OCI-LY3 (cell line): ENCODE results near the gene PLCB4.

Experiments
- H2AFZ ChIP-seq: fragments of 200-600, 300-600 bp; shearing (Covaris generic); 2 replicates; pipeline ENCODE4 v1.6.0; 2014; ENCODE audit warnings: antibody characterized with exemption, low read depth, low read length
- H3K27ac ChIP-seq: fragments of 200-600, 300-600 bp; sonication (generic); 2 replicates; pipeline ENCODE4 v1.5.1; 2014; ENCODE audit warnings: mild to moderate bottlenecking, low read length, moderate library complexity, mixed read lengths
- H3K27me3 ChIP-seq: fragments of 200-600, 300-600 bp; sonication (generic); 2 replicates; pipeline ENCODE4 v1.6.1; 2014; ENCODE audit warnings: low read depth, low read length, mixed read lengths
- H3K36me3 ChIP-seq: fragments of 200-600, 300-600 bp; sonication (generic); replicated peaks from 2 replicates; pipeline ENCODE3; 2014; ENCODE audit warnings: low read depth, low read length, mixed read lengths
- H3K4me1 ChIP-seq: fragments of 300-600, 200-600 bp; sonication (generic); 2 replicates; pipeline ENCODE4 v1.6.1; 2014; ENCODE audit warnings: low read length, mixed read lengths
- H3K4me2 ChIP-seq: fragments of 200-600, 300-600 bp; sonication (generic); 2 replicates; pipeline ENCODE4 v1.6.1; 2014; ENCODE audit warnings: low read length, mixed read lengths
- H3K4me3 ChIP-seq: fragments of 300-600, 200-600 bp; sonication (generic); 2 replicates; pipeline ENCODE4 v1.5.1; 2014; ENCODE audit warnings: antibody characterized with exemption, mild to moderate bottlenecking, low read length, moderate library complexity
- H3K79me2 ChIP-seq: fragments of 300-600, 200-600 bp; shearing (Covaris generic); 2 replicates; pipeline ENCODE4 v1.6.1; 2014; ENCODE audit warnings: mild to moderate bottlenecking, low read length, mixed read lengths
- H3K9ac ChIP-seq: fragments of 300-600, 200-600 bp; shearing (Covaris generic); 2 replicates; pipeline ENCODE4 v1.6.0; 2014; ENCODE audit warnings: mild to moderate bottlenecking, low read length, moderate library complexity
- H3K9me3 ChIP-seq: fragments of 200-600, 300-600 bp; shearing (Covaris generic); 2 replicates; pipeline ENCODE4 v1.6.1; 2014; ENCODE audit warnings: low read length, mixed read lengths; ENCODE audit not compliant: insufficient read depth
- H4K20me1 ChIP-seq: fragments of 200-600, 300-600 bp; sonication (generic); 2 replicates; pipeline ENCODE4 v1.6.1; 2016; ENCODE audit warnings: low read length, mixed read lengths; ENCODE audit not compliant: insufficient read depth
- EZH2phosphoT487 ChIP-seq: fragments of 200-600 bp; shearing (Covaris generic); IDR thresholded peaks from 2 replicates; pipeline ENCODE4 v1.6.1; 2018; ENCODE audit warnings: antibody characterized with exemption, mixed run types, low read depth
- TF ChIP-seq, protein P1 (sequence below): fragments of 200-600, 300-600 bp; sonication (generic); IDR thresholded peaks from 2 replicates; pipeline ENCODE4 v1.5.1; 2014; ENCODE audit warnings: antibody characterized with exemption, low read length, low read depth

Gene PLCB4

DNA sequence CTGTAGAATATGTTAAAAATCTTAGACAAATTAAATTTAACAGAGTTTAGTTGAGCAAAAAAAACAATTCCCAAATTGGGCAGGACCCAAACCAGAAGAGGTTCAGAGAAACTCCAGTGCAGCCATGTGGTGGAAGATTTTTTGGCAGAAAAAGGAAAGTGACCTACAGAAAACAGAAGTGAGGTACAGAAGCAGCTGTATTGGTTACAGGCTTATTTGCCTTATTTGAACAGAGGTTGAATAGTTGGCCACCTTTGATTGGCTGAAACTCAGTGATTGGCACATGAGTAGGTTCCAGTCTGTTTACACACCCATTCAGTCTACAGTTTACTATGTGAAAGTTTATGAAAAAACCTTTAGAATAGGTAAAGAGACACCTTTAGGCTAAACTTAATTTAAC, 334.6 kb downstream of the PLCB4 start:
- Histone ChIP-seq H3K9ac (no peak overlapping the region), H3K4me1 (no peaks in the 10 kb centered on the region; the same call in 1 of the 2 replicates), H4K20me1 (no peaks in the 10 kb centered on the region), H3K4me3 (no peak overlapping the region), H3K9me3 (no peaks in the 10 kb centered on the region), H3K27me3 (peaks cover 41% of the 10 kb centered on the region), H3K36me3 (no peaks in the 10 kb centered on the region), H2AFZ (no peak overlapping the region), H3K27ac (no peak overlapping the region), H3K4me2 (no peak overlapping the region), H3K79me2 (no peaks in the 10 kb centered on the region)
- TF ChIP-seq EZH2phosphoT487 = no peak
- TF ChIP-seq, protein P1, sequence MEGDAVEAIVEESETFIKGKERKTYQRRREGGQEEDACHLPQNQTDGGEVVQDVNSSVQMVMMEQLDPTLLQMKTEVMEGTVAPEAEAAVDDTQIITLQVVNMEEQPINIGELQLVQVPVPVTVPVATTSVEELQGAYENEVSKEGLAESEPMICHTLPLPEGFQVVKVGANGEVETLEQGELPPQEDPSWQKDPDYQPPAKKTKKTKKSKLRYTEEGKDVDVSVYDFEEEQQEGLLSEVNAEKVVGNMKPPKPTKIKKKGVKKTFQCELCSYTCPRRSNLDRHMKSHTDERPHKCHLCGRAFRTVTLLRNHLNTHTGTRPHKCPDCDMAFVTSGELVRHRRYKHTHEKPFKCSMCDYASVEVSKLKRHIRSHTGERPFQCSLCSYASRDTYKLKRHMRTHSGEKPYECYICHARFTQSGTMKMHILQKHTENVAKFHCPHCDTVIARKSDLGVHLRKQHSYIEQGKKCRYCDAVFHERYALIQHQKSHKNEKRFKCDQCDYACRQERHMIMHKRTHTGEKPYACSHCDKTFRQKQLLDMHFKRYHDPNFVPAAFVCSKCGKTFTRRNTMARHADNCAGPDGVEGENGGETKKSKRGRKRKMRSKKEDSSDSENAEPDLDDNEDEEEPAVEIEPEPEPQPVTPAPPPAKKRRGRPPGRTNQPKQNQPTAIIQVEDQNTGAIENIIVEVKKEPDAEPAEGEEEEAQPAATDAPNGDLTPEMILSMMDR = no peak

DNA sequence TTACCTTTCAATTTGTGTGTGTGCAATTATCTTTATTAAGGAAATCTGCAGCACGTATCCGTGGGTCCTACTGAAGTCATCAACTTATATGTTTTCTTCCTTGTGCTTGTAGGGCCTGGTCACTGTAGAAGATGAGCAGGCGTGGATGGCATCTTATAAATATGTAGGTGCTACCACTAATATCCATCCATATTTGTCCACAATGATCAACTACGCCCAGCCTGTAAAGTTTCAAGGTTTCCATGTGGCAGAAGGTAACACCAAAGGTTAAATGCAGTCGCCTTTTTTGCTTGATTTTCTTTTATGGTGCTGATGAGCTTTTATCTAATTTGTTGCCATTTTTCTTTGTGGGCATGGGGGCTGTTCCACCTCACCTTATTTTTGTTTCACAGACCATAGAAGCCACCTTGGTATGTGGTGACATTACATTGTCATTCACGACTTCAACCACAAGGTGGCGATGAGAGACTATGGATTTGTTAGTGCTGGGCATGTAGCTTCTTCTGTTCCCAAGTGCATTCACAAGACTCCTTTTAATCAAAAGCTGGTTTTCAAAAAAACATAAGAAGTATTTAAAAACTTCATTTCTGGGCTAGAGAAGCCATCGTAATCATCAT, 339.0 kb downstream of the PLCB4 start:
- H3K4me2 ChIP-seq = no peak overlapping the region
- H3K9me3 ChIP-seq = no peaks in the 10 kb centered on the region
- no peaks in the 10 kb centered on the region for H4K20me1 ChIP-seq
- no peak overlapping the region for H3K9ac ChIP-seq
- peaks cover 10% of the 10 kb centered on the region for H3K4me1 ChIP-seq
- no peaks in the 10 kb centered on the region for H3K36me3 ChIP-seq
- no peak overlapping the region for H3K4me3 ChIP-seq
- TF ChIP-seq EZH2phosphoT487 = no peak
- TF ChIP-seq, protein P1 = peak; percentile 97
- H3K27ac ChIP-seq = no peak overlapping the region
- peaks cover 34% of the 10 kb centered on the region for H3K27me3 ChIP-seq
- no peak overlapping the region for H2AFZ ChIP-seq
- no peaks in the 10 kb centered on the region for H3K79me2 ChIP-seq

DNA sequence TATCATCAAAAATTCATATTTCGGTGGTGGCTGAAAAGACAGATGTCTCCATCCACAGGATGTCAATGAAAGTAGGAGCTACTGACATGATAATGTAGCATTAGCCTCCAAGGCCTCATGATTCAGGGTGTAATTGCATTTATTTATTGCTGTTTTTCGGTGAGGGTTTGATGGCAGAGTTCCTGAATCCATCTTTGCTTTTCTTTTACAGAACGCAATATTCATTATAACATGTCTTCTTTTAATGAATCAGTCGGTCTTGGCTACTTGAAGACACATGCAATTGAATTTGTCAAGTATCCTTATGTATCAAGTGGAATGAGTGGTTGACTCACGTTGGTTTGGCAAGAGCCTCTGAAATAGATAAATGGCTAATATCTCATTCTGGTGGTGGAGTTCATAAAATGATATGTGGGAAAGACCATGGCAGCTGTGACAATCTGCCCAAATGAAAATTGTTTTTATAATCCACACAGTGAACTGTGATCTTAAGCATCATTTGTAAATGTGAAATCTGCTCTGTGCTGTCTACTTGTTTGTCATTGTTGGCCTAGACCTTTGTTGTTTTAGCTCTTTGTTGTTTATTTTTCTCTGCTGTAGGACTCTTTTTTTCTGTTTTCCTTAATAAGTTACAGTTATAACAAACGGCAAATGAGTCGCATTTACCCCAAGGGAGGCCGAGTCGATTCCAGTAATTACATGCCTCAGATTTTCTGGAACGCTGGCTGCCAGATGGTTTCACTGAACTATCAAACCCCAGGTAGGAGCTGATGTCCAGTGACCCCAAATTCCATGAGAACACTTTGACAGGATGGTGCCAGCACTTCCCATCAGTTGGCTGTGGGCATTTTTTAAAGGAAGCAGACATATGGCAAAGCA, 339.8 kb downstream of the PLCB4 start:
- H3K79me2 ChIP-seq = no peaks in the 10 kb centered on the region
- no peak overlapping the region for H3K9ac ChIP-seq
- H3K27ac ChIP-seq = no peak overlapping the region
- H3K36me3 ChIP-seq = no peaks in the 10 kb centered on the region
- H4K20me1 ChIP-seq = no peaks in the 10 kb centered on the region
- H2AFZ ChIP-seq = no peak overlapping the region
- no peaks in the 10 kb centered on the region for H3K9me3 ChIP-seq
- H3K4me1 ChIP-seq = peaks cover 10% of the 10 kb centered on the region
- peaks cover 34% of the 10 kb centered on the region for H3K27me3 ChIP-seq
- no peak overlapping the region for H3K4me3 ChIP-seq
- TF ChIP-seq, protein P1 = no peak
- no peak for TF ChIP-seq EZH2phosphoT487
- no peak overlapping the region for H3K4me2 ChIP-seq

DNA sequence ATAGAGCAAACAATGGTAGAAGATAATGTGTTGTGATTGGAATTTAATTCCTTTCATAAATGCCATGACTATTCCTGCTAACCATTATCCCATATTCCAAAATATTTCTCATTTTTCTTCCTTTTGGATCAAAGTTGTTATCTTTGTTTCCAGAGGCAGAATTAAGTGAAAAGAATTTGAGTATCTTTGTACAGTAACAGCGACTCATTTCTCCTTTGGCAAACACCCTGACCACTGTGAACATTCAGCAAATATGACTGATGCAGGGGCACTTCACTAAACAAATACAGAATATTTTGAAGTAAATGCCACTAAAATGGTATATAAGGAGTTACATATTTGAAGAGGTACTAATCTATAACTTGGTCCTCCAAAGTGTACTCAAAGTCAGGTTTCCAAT, 340.5 kb downstream of the PLCB4 start:
- H2AFZ ChIP-seq = no peak overlapping the region
- peaks cover 34% of the 10 kb centered on the region for H3K27me3 ChIP-seq
- H3K4me1 ChIP-seq = peaks cover 10% of the 10 kb centered on the region
- no peaks in the 10 kb centered on the region for H4K20me1 ChIP-seq
- H3K9me3 ChIP-seq = no peaks in the 10 kb centered on the region
- no peak overlapping the region for H3K9ac ChIP-seq
- TF ChIP-seq, protein P1 = no peak
- TF ChIP-seq EZH2phosphoT487 = no peak
- no peaks in the 10 kb centered on the region for H3K36me3 ChIP-seq
- no peak overlapping the region for H3K4me3 ChIP-seq
- H3K79me2 ChIP-seq = no peaks in the 10 kb centered on the region
- no peak overlapping the region for H3K27ac ChIP-seq
- no peak overlapping the region for H3K4me2 ChIP-seq
